ENCODE results near the gene FKBP1B. TPM values are rescaled to one million over a fixed set of nuclear protein-coding genes. Genes with fewer than 3 reads are reported as not detected.

Gene FKBP1B
- total and polyA plus RNA-seq, 5 experiments from 2014 or later = 0.39 to 1.9 (median 0.63) TPM; not detected in 1

GRCh38 chr2:24016376-24016761, 33.2 kb upstream of the FKBP1B start:
- no peaks in the 10 kb centered on the region for H3K9me3 Mint-ChIP-seq
- H3K36me3 Mint-ChIP-seq = peaks cover 0 to 9% (median 0%) of the 10 kb centered on the region in 3 donors

GRCh38 chr2:24016853-24017703, 32.5 kb upstream of the FKBP1B start:
- peaks cover 0 to 2% (median 0%) of the 10 kb centered on the region in 4 donors for H3K4me1 Mint-ChIP-seq
- POLR2A ChIA-PET = no interaction called here
- no peak overlapping the region for H3K27ac Mint-ChIP-seq
- H3K27me3 Mint-ChIP-seq = peaks cover 8 to 23% (median 15%) of the 10 kb centered on the region in 5 donors
- no peaks in the 10 kb centered on the region for H3K9me3 Mint-ChIP-seq
- no peak for DNase-seq
- no peak for ATAC-seq
- H3K36me3 Mint-ChIP-seq = peaks cover 0 to 9% (median 0%) of the 10 kb centered on the region in 3 donors
- H3K4me3 Mint-ChIP-seq = no peak overlapping the region

More at GRCh38 chr2:24016376-24016761, 33.2 kb upstream of the FKBP1B start:
- no peak for DNase-seq
- peaks cover under 1 to 2% (median under 1%) of the 10 kb centered on the region in 4 donors for H3K4me1 Mint-ChIP-seq
- H3K27me3 Mint-ChIP-seq = peaks cover 13 to 31% (median 22%) of the 10 kb centered on the region in 5 donors
- H3K4me3 Mint-ChIP-seq = no peak overlapping the region
- peak overlapping the region in 1 of 10 donors; percentile 17 for H3K27ac Mint-ChIP-seq
- POLR2A ChIA-PET = no interaction called here
- no peak for ATAC-seq

- ATAC-seq (no peak), DNase-seq (no peak)
- no peak overlapping the region for H3K27ac Mint-ChIP-seq
Observed at GRCh38 chr2:24017711-24018110, 31.8 kb upstream of the FKBP1B start.

GRCh38 chr2:24018241-24018640, 31.3 kb upstream of the FKBP1B start:
- Mint-ChIP-seq H3K4me1 (peaks cover 0 to 4% (median 0%) of the 10 kb centered on the region in 4 donors), H3K27me3 (peaks cover 3 to 12% (median 6%) of the 10 kb centered on the region in 5 donors), H3K36me3 (peaks cover 0 to 9% (median 9%) of the 10 kb centered on the region in 3 donors), H3K27ac (peak overlapping the region in 2 of 10 donors; percentile 11 to 56), H3K4me3 (no peak overlapping the region), H3K9me3 (no peaks in the 10 kb centered on the region)
- ATAC-seq (no peak), DNase-seq (no peak)
- POLR2A ChIA-PET = no interaction called here

More at GRCh38 chr2:24017711-24018110, 31.8 kb upstream of the FKBP1B start:
- no peaks in the 10 kb centered on the region for H3K9me3 Mint-ChIP-seq
- peaks cover 0 to 4% (median 0%) of the 10 kb centered on the region in 4 donors for H3K4me1 Mint-ChIP-seq
- H3K36me3 Mint-ChIP-seq = peaks cover 0 to 10% (median 5%) of the 10 kb centered on the region in 3 donors
- no peak overlapping the region for H3K4me3 Mint-ChIP-seq
- H3K27me3 Mint-ChIP-seq = peaks cover 4 to 17% (median 10%) of the 10 kb centered on the region in 5 donors
- POLR2A ChIA-PET = no interaction called here

- DNase-seq (no peak), ATAC-seq (no peak)
- no peaks in the 10 kb centered on the region for H3K9me3 Mint-ChIP-seq
- peaks cover 0 to 3% (median 0%) of the 10 kb centered on the region in 5 donors for H3K27me3 Mint-ChIP-seq
- H3K36me3 Mint-ChIP-seq = peaks cover 0 to 15% (median 2%) of the 10 kb centered on the region in 3 donors
- H3K4me1 Mint-ChIP-seq = peaks cover 0 to 8% (median 0%) of the 10 kb centered on the region in 4 donors
- H3K4me3 Mint-ChIP-seq = no peak overlapping the region
- POLR2A ChIA-PET = no interaction called here
- H3K27ac Mint-ChIP-seq = peak overlapping the region in 1 of 10 donors; percentile 12
Observed at GRCh38 chr2:24019729-24020128, 29.8 kb upstream of the FKBP1B start.

- H3K4me3 Mint-ChIP-seq = no peak overlapping the region
- peaks cover 0 to 20% (median 2%) of the 10 kb centered on the region in 3 donors for H3K36me3 Mint-ChIP-seq
- peaks cover 0 to 8% (median 0%) of the 10 kb centered on the region in 4 donors for H3K4me1 Mint-ChIP-seq
- no peak overlapping the region for H3K27ac Mint-ChIP-seq
- H3K27me3 Mint-ChIP-seq = peaks cover 0 to 3% (median 0%) of the 10 kb centered on the region in 5 donors
- POLR2A ChIA-PET = no interaction called here
- no peak for ATAC-seq
- H3K9me3 Mint-ChIP-seq = no peaks in the 10 kb centered on the region
- DNase-seq = no peak
Observed at GRCh38 chr2:24020244-24020643, 29.3 kb upstream of the FKBP1B start.

- Mint-ChIP-seq H3K4me1 (peaks cover 0 to 8% (median 2%) of the 10 kb centered on the region in 4 donors), H3K4me3 (no peak overlapping the region), H3K36me3 (peaks cover 0 to 26% (median 2%) of the 10 kb centered on the region in 3 donors), H3K27ac (no peak overlapping the region), H3K9me3 (no peaks in the 10 kb centered on the region), H3K27me3 (peaks cover 0 to 3% (median 0%) of the 10 kb centered on the region in 5 donors)
- ATAC-seq (no peak), DNase-seq (no peak)
- POLR2A ChIA-PET = interaction anchor here (1.4 kb wide), 1 partner anchor 13 kb away, joined by 8 read pairs; no protein-coding TSS in a partner anchor
Observed at GRCh38 chr2:24021122-24021998, 28.2 kb upstream of the FKBP1B start.

GRCh38 chr2:24022324-24022974, 27.1 kb upstream of the FKBP1B start:
- DNase-seq (no peak), ATAC-seq (no peak)
- Mint-ChIP-seq H3K4me1 (peaks cover 0 to 10% (median 3%) of the 10 kb centered on the region in 4 donors), H3K27me3 (peaks cover 0 to 3% (median 0%) of the 10 kb centered on the region in 5 donors), H3K36me3 (peaks cover 0 to 33% (median 3%) of the 10 kb centered on the region in 3 donors), H3K4me3 (no peak overlapping the region), H3K27ac (no peak overlapping the region), H3K9me3 (no peaks in the 10 kb centered on the region)
- POLR2A ChIA-PET = interaction anchor here (1.4 kb wide), 1 partner anchor 12 kb away, joined by 8 read pairs; no protein-coding TSS in a partner anchor

- H3K4me1 Mint-ChIP-seq = peaks cover 0 to 8% (median 3%) of the 10 kb centered on the region in 4 donors
- ATAC-seq = no peak
- no peaks in the 10 kb centered on the region for H3K9me3 Mint-ChIP-seq
- peak overlapping the region in 1 of 10 donors; percentile 35 for H3K27ac Mint-ChIP-seq
- POLR2A ChIA-PET = interaction anchor here (1.4 kb wide), 1 partner anchor 11 kb away, joined by 8 read pairs; no protein-coding TSS in a partner anchor
- no peak for DNase-seq
- H3K4me3 Mint-ChIP-seq = no peak overlapping the region
- peaks cover 0 to 2% (median 0%) of the 10 kb centered on the region in 5 donors for H3K27me3 Mint-ChIP-seq
- H3K36me3 Mint-ChIP-seq = peaks cover 0 to 38% (median 4%) of the 10 kb centered on the region in 3 donors
Observed at GRCh38 chr2:24022975-24023575, 26.5 kb upstream of the FKBP1B start.

GRCh38 chr2:24024018-24024417, 25.5 kb upstream of the FKBP1B start:
- ATAC-seq (no peak), DNase-seq (no peak)
- Mint-ChIP-seq H3K27ac (peak overlapping the region in 1 of 10 donors; percentile 87), H3K4me3 (no peak overlapping the region), H3K27me3 (no peaks in the 10 kb centered on the region), H3K4me1 (peaks cover 0 to 8% (median 3%) of the 10 kb centered on the region in 4 donors), H3K36me3 (peaks cover 0 to 48% (median 7%) of the 10 kb centered on the region in 3 donors), H3K9me3 (no peaks in the 10 kb centered on the region)
- POLR2A ChIA-PET = no interaction called here

GRCh38 chr2:24024996-24025663, 24.4 kb upstream of the FKBP1B start:
- no peaks in the 10 kb centered on the region for H3K27me3 Mint-ChIP-seq
- no peak for ATAC-seq
- POLR2A ChIA-PET = no interaction called here
- peaks cover 0 to 8% (median 3%) of the 10 kb centered on the region in 4 donors for H3K4me1 Mint-ChIP-seq
- peak overlapping the region in 1 of 10 donors; percentile 87 for H3K27ac Mint-ChIP-seq
- H3K36me3 Mint-ChIP-seq = peaks cover 0 to 59% (median 15%) of the 10 kb centered on the region in 3 donors
- H3K4me3 Mint-ChIP-seq = no peak overlapping the region
- no peak for DNase-seq
- no peaks in the 10 kb centered on the region for H3K9me3 Mint-ChIP-seq
